Neural cell (in vitro differentiated cells): ENCODE measurements around the gene KHK. TPM values are rescaled to one million over a fixed set of nuclear protein-coding genes. Genes with fewer than 3 reads are reported as not detected.
A peak's percentile ranks its signal among the peaks of the same experiment; 100 is the strongest.

Source experiments
- H2AFZ ChIP-seq: fragments of 200-600, 300-800 bp; sonication (generic), shearing (Covaris generic); 2 replicates; pipeline ENCODE4 v1.6.0; 2014; ENCODE audit warnings: low read depth, mild to moderate bottlenecking, antibody characterized with exemption, low read length, moderate library complexity
- H3F3A ChIP-seq: fragments of 200-600 bp; shearing (Covaris generic); 2 replicates; pipeline ENCODE4 v1.6.1; 2016; ENCODE audit warnings: mild to moderate bottlenecking, moderate library complexity, mixed read lengths, antibody characterized with exemption, low read length; ENCODE audit not compliant: insufficient read depth, poor library complexity, severe bottlenecking
- H3K27ac ChIP-seq: fragments of 200-600, 300-800 bp; sonication (generic), shearing (Covaris generic); 2 replicates; pipeline ENCODE4 v1.5.1; 2014; ENCODE audit warnings: mild to moderate bottlenecking, low read length, moderate library complexity
- H3K27me3 ChIP-seq: fragments of 300-800, 200-600 bp; sonication (generic), shearing (Covaris generic); 2 replicates; pipeline ENCODE4 v1.6.0; 2014; ENCODE audit warnings: mild to moderate bottlenecking, low read depth, low read length, moderate library complexity; ENCODE audit not compliant: insufficient read depth
- H3K36me3 ChIP-seq: fragments of 300-800, 200-600 bp; sonication (generic), shearing (Covaris generic); 2 replicates; pipeline ENCODE4 v1.5.1; 2014; ENCODE audit warnings: mild to moderate bottlenecking, antibody characterized with exemption, low read length, moderate library complexity; ENCODE audit not compliant: insufficient read depth
- H3K4me2 ChIP-seq: fragments of 300-800, 200-600 bp; sonication (generic), shearing (Covaris generic); 2 replicates; pipeline ENCODE4 v1.6.0; 2014; ENCODE audit warnings: mild to moderate bottlenecking, low read length
- H3K4me3 ChIP-seq: fragments of 300-800, 200-600 bp; sonication (generic), shearing (Covaris generic); 2 replicates; pipeline ENCODE4 v1.5.1; 2014; ENCODE audit warnings: mild to moderate bottlenecking, low read length, moderate library complexity
- H3K79me2 ChIP-seq: fragments of 200-600 bp; shearing (Covaris generic); replicated peaks from 2 replicates; pipeline ENCODE4 v1.6.0; 2014; ENCODE audit warnings: mild to moderate bottlenecking, low read length, moderate library complexity; ENCODE audit not compliant: insufficient read depth
- H3K9ac ChIP-seq: fragments of 300-800, 200-600 bp; sonication (generic), shearing (Covaris generic); 2 replicates; pipeline ENCODE4 v1.6.1; 2016; ENCODE audit warnings: mild to moderate bottlenecking, low read length, mixed read lengths
- H3K9me2 ChIP-seq: fragments of 200-600 bp; shearing (Covaris generic); 2 replicates; pipeline ENCODE4 v1.6.1; 2016; ENCODE audit warnings: mild to moderate bottlenecking, low read length, mixed read lengths; ENCODE audit not compliant: insufficient read depth
- H3K9me3 ChIP-seq: fragments of 200-600, 300-800 bp; sonication (generic), shearing (Covaris generic); 2 replicates; pipeline ENCODE4 v1.6.1; 2016; ENCODE audit warnings: mild to moderate bottlenecking, mixed run types, low read length, moderate library complexity, mixed read lengths
- H4K20me1 ChIP-seq: fragments of 200-600 bp; shearing (Covaris generic); 2 replicates; pipeline ENCODE4 v1.6.1; 2016; ENCODE audit warnings: mild to moderate bottlenecking, mixed run types; ENCODE audit not compliant: insufficient read depth
- EP300 ChIP-seq: fragments of 450-650 bp; conservative IDR thresholded peaks from 2 replicates; pipeline ENCODE4 v1.6.1; 2014; ENCODE audit warnings: antibody characterized with exemption, mild to moderate bottlenecking, moderate library complexity; ENCODE audit not compliant: poor library complexity, severe bottlenecking
- EZH2 ChIP-seq: fragments of 200-600, 300-800 bp; shearing (Covaris generic), sonication (generic); IDR thresholded peaks from 2 replicates; pipeline ENCODE4 v1.6.1; 2014; ENCODE audit warnings: antibody characterized with exemption, low read length, borderline replicate concordance, mild to moderate bottlenecking; ENCODE audit not compliant: insufficient read depth, poor library complexity, severe bottlenecking
- MXI1 ChIP-seq: fragments of 450-650 bp; conservative IDR thresholded peaks from 2 replicates; pipeline ENCODE4 v1.6.1; 2014; ENCODE audit warnings: antibody characterized with exemption, mild to moderate bottlenecking; ENCODE audit not compliant: poor library complexity, severe bottlenecking
- POLR2AphosphoS5 ChIP-seq: IDR thresholded peaks from 2 replicates; pipeline ENCODE4 v1.6.1; 2012
- RAD21 ChIP-seq: fragments of 450-650 bp; conservative IDR thresholded peaks from 2 replicates; pipeline ENCODE4 v1.6.1; 2014; ENCODE audit warnings: antibody characterized with exemption, mild to moderate bottlenecking, moderate library complexity
- SMC3 ChIP-seq: fragments of 450-650 bp; conservative IDR thresholded peaks from 2 replicates; pipeline ENCODE4 v1.6.1; 2014; ENCODE audit warnings: antibody characterized with exemption, mild to moderate bottlenecking, moderate library complexity; ENCODE audit not compliant: poor library complexity
- TAF1 ChIP-seq: IDR thresholded peaks from 2 replicates; pipeline ENCODE4 v1.6.1; 2012; ENCODE audit warnings: low read depth
- polyA plus RNA-seq: library from polyadenylated mRNA; depleted of rRNA; stranded (reverse); fragments of >200 nt; gene quantifications from 2 replicates; pipeline ENCODE4 v1.2.3, GENCODE V29; 2014
- TF ChIP-seq, protein P1 (sequence below): IDR thresholded peaks from 2 replicates; pipeline ENCODE4 v1.6.1; 2012; ENCODE audit warnings: borderline replicate concordance
- TF ChIP-seq, protein P2 (sequence below): fragments of 450-650 bp; IDR thresholded peaks from 2 replicates; pipeline ENCODE4 v1.5.1; 2014; ENCODE audit warnings: antibody characterized with exemption, mild to moderate bottlenecking, moderate library complexity; ENCODE audit not compliant: poor library complexity, severe bottlenecking

Gene KHK
- polyA plus RNA-seq, 1 donor from 2014 or later: 4.1 TPM

DNA sequence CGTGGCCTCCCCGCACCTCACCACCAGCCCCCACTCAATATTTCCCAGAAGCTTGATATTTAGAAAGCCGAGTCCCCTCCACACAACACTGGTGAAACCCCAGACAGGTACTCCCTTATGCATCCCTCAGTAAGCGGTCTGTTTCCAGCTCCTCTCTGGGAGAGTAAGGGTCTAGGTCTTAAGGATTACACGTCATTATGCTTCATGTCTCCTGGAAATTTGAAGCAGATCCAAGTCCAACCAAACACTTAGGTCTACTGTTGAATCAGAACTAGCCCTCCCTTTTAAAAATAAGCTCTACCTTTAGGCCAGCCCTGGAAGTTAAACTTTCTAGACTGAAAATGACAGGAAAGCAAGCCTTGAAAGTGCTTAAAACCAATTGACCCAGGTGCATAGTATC lies 13.7 kb upstream of the KHK start:
- Histone ChIP-seq H2AFZ (no peak overlapping the region), H3K4me3 (peak overlapping the region; percentile 80), H3K79me2 (peaks cover 23% of the 10 kb centered on the region), H4K20me1 (no peaks in the 10 kb centered on the region), H3K9me2 (no peaks in the 10 kb centered on the region), H3K4me2 (no peak overlapping the region), H3K9ac (peak overlapping the region; percentile 97), H3K27ac (peak overlapping the region; percentile 87), H3F3A (no peaks in the 10 kb centered on the region), H3K27me3 (no peaks in the 10 kb centered on the region), H3K36me3 (no peaks in the 10 kb centered on the region), H3K9me3 (no peaks in the 10 kb centered on the region)
- no peak for TF ChIP-seq EZH2
- no peak for TF ChIP-seq TAF1
- no peak for TF ChIP-seq RAD21
- TF ChIP-seq SMC3: no peak
- TF ChIP-seq, protein P1, sequence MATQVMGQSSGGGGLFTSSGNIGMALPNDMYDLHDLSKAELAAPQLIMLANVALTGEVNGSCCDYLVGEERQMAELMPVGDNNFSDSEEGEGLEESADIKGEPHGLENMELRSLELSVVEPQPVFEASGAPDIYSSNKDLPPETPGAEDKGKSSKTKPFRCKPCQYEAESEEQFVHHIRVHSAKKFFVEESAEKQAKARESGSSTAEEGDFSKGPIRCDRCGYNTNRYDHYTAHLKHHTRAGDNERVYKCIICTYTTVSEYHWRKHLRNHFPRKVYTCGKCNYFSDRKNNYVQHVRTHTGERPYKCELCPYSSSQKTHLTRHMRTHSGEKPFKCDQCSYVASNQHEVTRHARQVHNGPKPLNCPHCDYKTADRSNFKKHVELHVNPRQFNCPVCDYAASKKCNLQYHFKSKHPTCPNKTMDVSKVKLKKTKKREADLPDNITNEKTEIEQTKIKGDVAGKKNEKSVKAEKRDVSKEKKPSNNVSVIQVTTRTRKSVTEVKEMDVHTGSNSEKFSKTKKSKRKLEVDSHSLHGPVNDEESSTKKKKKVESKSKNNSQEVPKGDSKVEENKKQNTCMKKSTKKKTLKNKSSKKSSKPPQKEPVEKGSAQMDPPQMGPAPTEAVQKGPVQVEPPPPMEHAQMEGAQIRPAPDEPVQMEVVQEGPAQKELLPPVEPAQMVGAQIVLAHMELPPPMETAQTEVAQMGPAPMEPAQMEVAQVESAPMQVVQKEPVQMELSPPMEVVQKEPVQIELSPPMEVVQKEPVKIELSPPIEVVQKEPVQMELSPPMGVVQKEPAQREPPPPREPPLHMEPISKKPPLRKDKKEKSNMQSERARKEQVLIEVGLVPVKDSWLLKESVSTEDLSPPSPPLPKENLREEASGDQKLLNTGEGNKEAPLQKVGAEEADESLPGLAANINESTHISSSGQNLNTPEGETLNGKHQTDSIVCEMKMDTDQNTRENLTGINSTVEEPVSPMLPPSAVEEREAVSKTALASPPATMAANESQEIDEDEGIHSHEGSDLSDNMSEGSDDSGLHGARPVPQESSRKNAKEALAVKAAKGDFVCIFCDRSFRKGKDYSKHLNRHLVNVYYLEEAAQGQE: no peak
- no peak for TF ChIP-seq POLR2AphosphoS5
- TF ChIP-seq EP300: no peak
- TF ChIP-seq MXI1: no peak
- TF ChIP-seq, protein P2, sequence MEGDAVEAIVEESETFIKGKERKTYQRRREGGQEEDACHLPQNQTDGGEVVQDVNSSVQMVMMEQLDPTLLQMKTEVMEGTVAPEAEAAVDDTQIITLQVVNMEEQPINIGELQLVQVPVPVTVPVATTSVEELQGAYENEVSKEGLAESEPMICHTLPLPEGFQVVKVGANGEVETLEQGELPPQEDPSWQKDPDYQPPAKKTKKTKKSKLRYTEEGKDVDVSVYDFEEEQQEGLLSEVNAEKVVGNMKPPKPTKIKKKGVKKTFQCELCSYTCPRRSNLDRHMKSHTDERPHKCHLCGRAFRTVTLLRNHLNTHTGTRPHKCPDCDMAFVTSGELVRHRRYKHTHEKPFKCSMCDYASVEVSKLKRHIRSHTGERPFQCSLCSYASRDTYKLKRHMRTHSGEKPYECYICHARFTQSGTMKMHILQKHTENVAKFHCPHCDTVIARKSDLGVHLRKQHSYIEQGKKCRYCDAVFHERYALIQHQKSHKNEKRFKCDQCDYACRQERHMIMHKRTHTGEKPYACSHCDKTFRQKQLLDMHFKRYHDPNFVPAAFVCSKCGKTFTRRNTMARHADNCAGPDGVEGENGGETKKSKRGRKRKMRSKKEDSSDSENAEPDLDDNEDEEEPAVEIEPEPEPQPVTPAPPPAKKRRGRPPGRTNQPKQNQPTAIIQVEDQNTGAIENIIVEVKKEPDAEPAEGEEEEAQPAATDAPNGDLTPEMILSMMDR: no peak

DNA sequence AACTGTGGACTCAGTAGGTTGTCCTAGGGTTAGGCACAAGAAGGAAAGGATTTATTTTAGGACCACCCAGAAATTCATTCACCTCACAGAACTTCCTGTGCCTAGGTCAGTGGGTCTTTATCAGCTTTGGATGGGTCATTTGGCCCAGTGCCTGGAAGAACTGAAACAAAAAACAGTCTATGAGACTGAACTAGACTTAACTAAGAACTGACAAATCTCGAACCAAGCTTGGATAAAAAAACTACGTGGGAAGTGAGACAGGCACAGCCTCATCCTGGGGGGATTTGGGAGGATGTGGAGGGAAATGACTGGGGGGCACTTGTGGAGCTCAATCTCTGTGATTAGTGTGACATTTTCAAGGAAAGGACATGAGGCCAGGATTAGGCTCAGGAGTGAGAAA lies 12.8 kb upstream of the KHK start:
- TF ChIP-seq EP300 (no peak), SMC3 (no peak), MXI1 (no peak), POLR2AphosphoS5 (no peak), RAD21 (no peak), EZH2 (no peak)
- TF ChIP-seq, protein P2: no peak
- TF ChIP-seq, protein P1: no peak
- no peaks in the 10 kb centered on the region for H4K20me1 ChIP-seq
- H3K4me3 ChIP-seq: no peak overlapping the region
- no peaks in the 10 kb centered on the region for H3F3A ChIP-seq
- no peaks in the 10 kb centered on the region for H3K36me3 ChIP-seq
- no peak overlapping the region for H3K4me2 ChIP-seq
- H3K9ac ChIP-seq: no peak overlapping the region
- H3K9me3 ChIP-seq: no peaks in the 10 kb centered on the region
- no peak overlapping the region for H3K27ac ChIP-seq
- no peaks in the 10 kb centered on the region for H3K27me3 ChIP-seq
- H2AFZ ChIP-seq: no peak overlapping the region
- H3K9me2 ChIP-seq: no peaks in the 10 kb centered on the region
- peaks cover 23% of the 10 kb centered on the region for H3K79me2 ChIP-seq
